ENCODE results near the gene INAFM1.
"Not testable (repeated sequence)": the region's sequence is repeated elsewhere in the genome, so short reads cannot be mapped to it uniquely, and the experiment has no call there.

Gene INAFM1

GRCh38 chr19:47269596-47269995 lies 5.1 kb upstream of the INAFM1 start:
- Histone ChIP-seq H3K9ac (ENCODE audit: low read depth, low read length) (no peak overlapping the region), H3K36me3 (ENCODE audit: insufficient read depth, low read length) (no peaks in the 10 kb centered on the region; the same call in 1 of the 2 replicates), H3K9me3 (ENCODE audit: control insufficient read depth, insufficient read depth, low read length) (no peaks in the 10 kb centered on the region), H3K4me1 (ENCODE audit: insufficient read depth, low read length) (no peaks in the 10 kb centered on the region)

GRCh38 chr19:47270408-47270807 lies 4.3 kb upstream of the INAFM1 start:
- H3K9ac ChIP-seq (ENCODE audit: low read depth, low read length), result no peak overlapping the region
- peaks cover under 1% of the 10 kb centered on the region; the same call in 1 of the 2 replicates for H3K4me1 ChIP-seq (ENCODE audit: insufficient read depth, low read length)
- H3K36me3 ChIP-seq (ENCODE audit: insufficient read depth, low read length), result no peaks in the 10 kb centered on the region; the same call in 1 of the 2 replicates
- no peaks in the 10 kb centered on the region for H3K9me3 ChIP-seq (ENCODE audit: control insufficient read depth, insufficient read depth, low read length)

GRCh38 chr19:47271949-47272348 lies 2.7 kb upstream of the INAFM1 start:
- no peak overlapping the region; the same call in 1 of the 2 replicates for H3K9ac ChIP-seq (ENCODE audit: low read depth, low read length)
- peaks cover 5% of the 10 kb centered on the region; the same call in 1 of the 2 replicates for H3K4me1 ChIP-seq (ENCODE audit: insufficient read depth, low read length)
- no peaks in the 10 kb centered on the region for H3K9me3 ChIP-seq (ENCODE audit: control insufficient read depth, insufficient read depth, low read length)
- H3K36me3 ChIP-seq (ENCODE audit: insufficient read depth, low read length), result no peaks in the 10 kb centered on the region; the same call in 1 of the 2 replicates

- Histone ChIP-seq H3K9me3 (ENCODE audit: control insufficient read depth, insufficient read depth, low read length) (no peaks in the 10 kb centered on the region), H3K9ac (ENCODE audit: low read depth, low read length) (peak overlapping the region; percentile 83), H3K36me3 (ENCODE audit: insufficient read depth, low read length) (no peaks in the 10 kb centered on the region; the same call in 1 of the 2 replicates), H3K4me1 (ENCODE audit: insufficient read depth, low read length) (peaks cover 5% of the 10 kb centered on the region; the same call in 1 of the 2 replicates)
These were observed 2.0 kb upstream of the INAFM1 start for GRCh38 chr19:47272448-47273312.

- peaks cover 5% of the 10 kb centered on the region; the same call in 1 of the 2 replicates for H3K4me1 ChIP-seq (ENCODE audit: insufficient read depth, low read length)
- H3K9me3 ChIP-seq (ENCODE audit: control insufficient read depth, insufficient read depth, low read length), result no peaks in the 10 kb centered on the region
- peak overlapping the region; percentile 83 for H3K9ac ChIP-seq (ENCODE audit: low read depth, low read length)
- H3K36me3 ChIP-seq (ENCODE audit: insufficient read depth, low read length), result no peaks in the 10 kb centered on the region; the same call in 1 of the 2 replicates
These were observed 1.2 kb upstream of the INAFM1 start for GRCh38 chr19:47273313-47274070.

GRCh38 chr19:47274891-47275761 lies 441 bp downstream of the INAFM1 start:
- H3K4me1 ChIP-seq (ENCODE audit: insufficient read depth, low read length), result peaks cover 5% of the 10 kb centered on the region; the same call in 1 of the 2 replicates
- H3K36me3 ChIP-seq (ENCODE audit: insufficient read depth, low read length), result no peaks in the 10 kb centered on the region; the same call in 1 of the 2 replicates
- H3K9me3 ChIP-seq (ENCODE audit: control insufficient read depth, insufficient read depth, low read length), result no peaks in the 10 kb centered on the region
- peak overlapping the region; percentile 68; the same call in 1 of the 2 replicates for H3K9ac ChIP-seq (ENCODE audit: low read depth, low read length)

- H3K9ac ChIP-seq (ENCODE audit: low read depth, low read length), result peak overlapping the region; percentile 68; the same call in 1 of the 2 replicates
- peaks cover 5% of the 10 kb centered on the region; the same call in 1 of the 2 replicates for H3K4me1 ChIP-seq (ENCODE audit: insufficient read depth, low read length)
These were observed 1.2 kb downstream of the INAFM1 start for GRCh38 chr19:47275791-47276461.

GRCh38 chr19:47276513-47276912 lies 1.8 kb downstream of the INAFM1 start:
- not testable (repeated sequence) for H3K9me3 ChIP-seq (ENCODE audit: control insufficient read depth, insufficient read depth, low read length); H3K36me3 ChIP-seq (ENCODE audit: insufficient read depth, low read length); H3K9ac ChIP-seq (ENCODE audit: low read depth, low read length); H3K4me1 ChIP-seq (ENCODE audit: insufficient read depth, low read length)

More at GRCh38 chr19:47275791-47276461, 1.2 kb downstream of the INAFM1 start:
- Histone ChIP-seq H3K9me3 (ENCODE audit: control insufficient read depth, insufficient read depth, low read length) (no peaks in the 10 kb centered on the region), H3K36me3 (ENCODE audit: insufficient read depth, low read length) (no peaks in the 10 kb centered on the region; the same call in 1 of the 2 replicates)

- Histone ChIP-seq H3K36me3 (ENCODE audit: insufficient read depth, low read length) (no peaks in the 10 kb centered on the region), H3K4me1 (ENCODE audit: insufficient read depth, low read length) (peaks cover 5% of the 10 kb centered on the region; the same call in 1 of the 2 replicates), H3K9ac (ENCODE audit: low read depth, low read length) (no peak overlapping the region), H3K9me3 (ENCODE audit: control insufficient read depth, insufficient read depth, low read length) (no peaks in the 10 kb centered on the region)
These were observed 5.6 kb downstream of the INAFM1 start for GRCh38 chr19:47280183-47280797.

- Histone ChIP-seq H3K4me1 (ENCODE audit: insufficient read depth, low read length) (no peaks in the 10 kb centered on the region), H3K9me3 (ENCODE audit: control insufficient read depth, insufficient read depth, low read length) (no peaks in the 10 kb centered on the region), H3K36me3 (ENCODE audit: insufficient read depth, low read length) (no peaks in the 10 kb centered on the region), H3K9ac (ENCODE audit: low read depth, low read length) (no peak overlapping the region)
These were observed 8.8 kb downstream of the INAFM1 start for GRCh38 chr19:47283405-47284059.

- no peak overlapping the region for H3K9ac ChIP-seq (ENCODE audit: low read depth, low read length)
- no peaks in the 10 kb centered on the region; the same call in 1 of the 2 replicates for H3K4me1 ChIP-seq (ENCODE audit: insufficient read depth, low read length)
- H3K36me3 ChIP-seq (ENCODE audit: insufficient read depth, low read length), result no peaks in the 10 kb centered on the region
- H3K9me3 ChIP-seq (ENCODE audit: control insufficient read depth, insufficient read depth, low read length), result no peaks in the 10 kb centered on the region
These were observed 9.7 kb downstream of the INAFM1 start for GRCh38 chr19:47284324-47284899.

GRCh38 chr19:47296036-47296435 lies 21.4 kb downstream of the INAFM1 start:
- no peaks in the 10 kb centered on the region for H3K36me3 ChIP-seq (ENCODE audit: insufficient read depth, low read length)
- H3K9me3 ChIP-seq (ENCODE audit: control insufficient read depth, insufficient read depth, low read length), result no peaks in the 10 kb centered on the region
- H3K4me1 ChIP-seq (ENCODE audit: insufficient read depth, low read length), result no peaks in the 10 kb centered on the region
- no peak overlapping the region for H3K9ac ChIP-seq (ENCODE audit: low read depth, low read length)
